Spleen (tissue), 11 donors: ENCODE data around the gene CENPT. TPM values are rescaled to one million over a fixed set of nuclear protein-coding genes. Genes with fewer than 3 reads are reported as not detected.
A peak's percentile ranks its signal among the peaks of the same experiment; 100 is the strongest.

ENCODE experiments used
- DNase-seq: peaks from one replicate; pipeline ENCODE4 v3.0.0-alpha.2; 2020
- H3K27ac ChIP-seq, 8 donors: fragments of 200-600 bp; sonication (generic) in 7 of 8; 1 replicate in 4 of 8; 2 replicates in 4 of 8; pipeline versions ENCODE4 v1.5.0 to v1.8.0; 2016 to 2021; ENCODE audit warnings: inconsistent platforms in 4 of 8, mild to moderate bottlenecking in 4 of 8, moderate library complexity in 1 of 8
- H3K27me3 ChIP-seq, 7 donors: fragments of 200-600 bp; sonication (generic) in 6 of 7; replicated peaks in 1 of 7; 1 replicate in 4 of 7; 2 replicates in 3 of 7; pipeline versions ENCODE4 v1.5.0 to v1.8.0; 2016 to 2021; ENCODE audit warnings: inconsistent platforms in 3 of 7, mild to moderate bottlenecking in 1 of 7
- H3K36me3 ChIP-seq, 6 donors: fragments of 200-600 bp; sonication (generic) in 5 of 6; 1 replicate in 4 of 6; 2 replicates in 2 of 6; pipeline versions ENCODE4 v1.5.0 to v1.8.0; 2016 to 2021; ENCODE audit warnings: inconsistent platforms in 2 of 6
- H3K4me1 ChIP-seq, 6 donors: fragments of 200-600 bp; sonication (generic) in 5 of 6; 1 replicate in 3 of 6; 2 replicates in 3 of 6; pipeline versions ENCODE4 v1.5.0 to v1.8.0; 2016 to 2021; ENCODE audit warnings: inconsistent platforms in 3 of 6
- H3K4me3 ChIP-seq, 8 donors: fragments of 200-600 bp; sonication (generic) in 7 of 8; 1 replicate in 4 of 8; 2 replicates in 4 of 8; pipeline versions ENCODE4 v1.5.0 to v1.8.0; 2016 to 2021; ENCODE audit warnings: inconsistent platforms in 4 of 8, mild to moderate bottlenecking in 4 of 8, moderate library complexity in 2 of 8
- H3K9me3 ChIP-seq, 8 donors: fragments of 200-600 bp; sonication (generic) in 7 of 8; 1 replicate in 4 of 8; 2 replicates in 4 of 8; pipeline versions ENCODE4 v1.5.0 to v1.8.0; 2016 to 2021; ENCODE audit warnings: inconsistent platforms in 4 of 8
- POLR2A ChIP-seq, 3 donors: fragments of 450-650 bp; IDR thresholded peaks; one replicate each; pipeline ENCODE4 v1.5.1; 2017; ENCODE audit warnings: antibody characterized with exemption in 3 of 3, mild to moderate bottlenecking in 1 of 3
- POLR2AphosphoS5 ChIP-seq, 3 donors: sonication (generic); formaldehyde crosslinking; IDR thresholded peaks; one replicate each; pipeline ENCODE4 v1.5.1; 2017; ENCODE audit warnings: antibody characterized with exemption in 3 of 3
- WGBS, 5 donors: extraction: QIAGEN DNeasy Blood & Tissue Kit in 3 of 5; methylation state at CpG; one replicate each; pipeline versions ENCODE4 v1.1.5 to v1.1.7; 2013 to 2018; 5-methylcytosine and 5-hydroxymethylcytosine counted together
- intact Hi-C: fragments of 100-400 bp; cut with DNase I; formaldehyde crosslinking; loops from one replicate; pipeline ENCODE4 v1.15.0; 2023; ENCODE audit warnings: low total_unique reads
- polyA plus RNA-seq, 3 donors: library from polyadenylated mRNA; stranded (reverse); fragments of 200-250 nt; gene quantifications; one replicate each; pipeline ENCODE4 v1.2.1, GENCODE V29; 2013
- small RNA-seq, 4 donors: library from RNA; depleted of rRNA; stranded (forward); fragments of <200 nt; gene quantifications; one replicate each; pipeline ENCODE3, GENCODE V24; 2016
- total RNA-seq, 7 donors: library from RNA; depleted of rRNA in 3 of 7; stranded (reverse); fragments of >200 nt in 3 of 7; fragmentation: NEBNext Ultra II Directional in 4 of 7; extraction: Animal tissue kit (Norgen Biotek cat#: 25700) in 4 of 7; gene quantifications; one replicate each; pipeline versions ENCODE4 v1.1.0 to v1.2.1, GENCODE V29; 2016 to 2021
- TF ChIP-seq, protein P1 (sequence below), 11 experiments: fragments of 200-600 bp in 7 of 11; fragments of 450-650 bp in 4 of 11; sonication (generic) in 4 of 11; IDR thresholded peaks in 8 of 11; conservative IDR thresholded peaks in 3 of 11; 1 replicate in 7 of 11; 2 replicates in 4 of 11; pipeline versions ENCODE4 v1.4.0 to v1.8.0; 2016 to 2021; ENCODE audit warnings: antibody characterized with exemption in 11 of 11, inconsistent platforms in 4 of 11, mild to moderate bottlenecking in 1 of 11
- donor health status: healthy with polysubstance abuse.
- donor health status: DM: no; HTN: no; CAD: no; lungs with moderate emphysema.
- donor health status: DM: no; HTN: no; CAD: no.
- donor health status: Bipolar disorder and iron deficiency.
- donor health status: healthy.
- donor health status: DM: no; HTN: no; CAD: no.
- donor health status: DM: yes; HTN: yes; CAD: no.

The CENPT gene
- total and polyA plus RNA-seq, 10 donors = 43.2 to 101 (median 53.4) TPM

DNA sequence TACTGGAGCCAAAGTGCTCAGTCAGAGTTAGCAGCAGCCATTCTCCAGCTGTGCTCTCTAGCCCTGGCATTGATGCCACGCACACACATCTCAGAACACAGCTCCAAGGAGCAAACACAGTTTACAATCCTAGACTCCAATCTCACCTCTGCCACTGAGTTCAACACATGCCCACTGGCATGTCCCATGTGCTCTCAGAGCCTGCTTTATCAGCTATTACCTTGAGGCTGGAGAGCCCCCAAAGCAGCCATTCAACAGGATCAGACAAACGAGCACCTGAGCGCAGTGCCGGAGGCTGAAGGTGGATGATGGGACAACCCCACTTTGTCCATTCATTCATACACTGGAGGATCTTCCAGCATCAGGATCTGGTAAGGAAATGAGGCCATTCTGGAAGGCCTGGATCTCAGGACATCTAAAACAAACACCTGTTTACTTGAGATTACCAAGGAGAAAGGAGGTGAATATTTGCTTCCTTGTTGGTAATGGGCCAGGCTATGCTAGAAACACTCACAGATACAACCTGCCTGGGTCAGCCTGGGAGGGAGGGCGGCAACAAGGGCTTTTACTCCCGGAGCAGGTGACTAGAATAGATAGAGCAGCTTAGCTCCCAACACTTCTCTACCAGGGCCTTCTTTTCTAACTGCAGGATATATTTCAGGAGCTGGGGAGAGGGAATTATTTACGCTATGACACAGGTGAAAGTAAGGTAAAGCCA is 66.5 kb downstream of the CENPT start:
- DNase-seq = no peak
- Histone ChIP-seq H3K4me3 (no peak overlapping the region), H3K36me3 (peaks cover 0 to 41% (median 0%) of the 10 kb centered on the region in 6 donors), H3K9me3 (no peaks in the 10 kb centered on the region), H3K27me3 (no peaks in the 10 kb centered on the region), H3K4me1 (peaks cover 3 to 48% (median 17%) of the 10 kb centered on the region in 6 donors), H3K27ac (peak overlapping the region in 3 of 8 donors; percentile 6 to 12 (median 12))
- TF ChIP-seq, protein P1, sequence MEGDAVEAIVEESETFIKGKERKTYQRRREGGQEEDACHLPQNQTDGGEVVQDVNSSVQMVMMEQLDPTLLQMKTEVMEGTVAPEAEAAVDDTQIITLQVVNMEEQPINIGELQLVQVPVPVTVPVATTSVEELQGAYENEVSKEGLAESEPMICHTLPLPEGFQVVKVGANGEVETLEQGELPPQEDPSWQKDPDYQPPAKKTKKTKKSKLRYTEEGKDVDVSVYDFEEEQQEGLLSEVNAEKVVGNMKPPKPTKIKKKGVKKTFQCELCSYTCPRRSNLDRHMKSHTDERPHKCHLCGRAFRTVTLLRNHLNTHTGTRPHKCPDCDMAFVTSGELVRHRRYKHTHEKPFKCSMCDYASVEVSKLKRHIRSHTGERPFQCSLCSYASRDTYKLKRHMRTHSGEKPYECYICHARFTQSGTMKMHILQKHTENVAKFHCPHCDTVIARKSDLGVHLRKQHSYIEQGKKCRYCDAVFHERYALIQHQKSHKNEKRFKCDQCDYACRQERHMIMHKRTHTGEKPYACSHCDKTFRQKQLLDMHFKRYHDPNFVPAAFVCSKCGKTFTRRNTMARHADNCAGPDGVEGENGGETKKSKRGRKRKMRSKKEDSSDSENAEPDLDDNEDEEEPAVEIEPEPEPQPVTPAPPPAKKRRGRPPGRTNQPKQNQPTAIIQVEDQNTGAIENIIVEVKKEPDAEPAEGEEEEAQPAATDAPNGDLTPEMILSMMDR (IDR thresholded peaks at IDR 0.05 in 8 of 11, conservative IDR thresholded peaks at IDR 0.05 in 3 of 11) = no peak
- TF ChIP-seq POLR2AphosphoS5 (IDR thresholded peaks at IDR 0.05) = no peak
- no peak for TF ChIP-seq POLR2A (IDR thresholded peaks at IDR 0.05)
- intact Hi-C loops = no loop called here
- WGBS, 5 donors = 89 to 93% (median 92%) methylated on average over 7 of the region's 7 CpGs

DNA sequence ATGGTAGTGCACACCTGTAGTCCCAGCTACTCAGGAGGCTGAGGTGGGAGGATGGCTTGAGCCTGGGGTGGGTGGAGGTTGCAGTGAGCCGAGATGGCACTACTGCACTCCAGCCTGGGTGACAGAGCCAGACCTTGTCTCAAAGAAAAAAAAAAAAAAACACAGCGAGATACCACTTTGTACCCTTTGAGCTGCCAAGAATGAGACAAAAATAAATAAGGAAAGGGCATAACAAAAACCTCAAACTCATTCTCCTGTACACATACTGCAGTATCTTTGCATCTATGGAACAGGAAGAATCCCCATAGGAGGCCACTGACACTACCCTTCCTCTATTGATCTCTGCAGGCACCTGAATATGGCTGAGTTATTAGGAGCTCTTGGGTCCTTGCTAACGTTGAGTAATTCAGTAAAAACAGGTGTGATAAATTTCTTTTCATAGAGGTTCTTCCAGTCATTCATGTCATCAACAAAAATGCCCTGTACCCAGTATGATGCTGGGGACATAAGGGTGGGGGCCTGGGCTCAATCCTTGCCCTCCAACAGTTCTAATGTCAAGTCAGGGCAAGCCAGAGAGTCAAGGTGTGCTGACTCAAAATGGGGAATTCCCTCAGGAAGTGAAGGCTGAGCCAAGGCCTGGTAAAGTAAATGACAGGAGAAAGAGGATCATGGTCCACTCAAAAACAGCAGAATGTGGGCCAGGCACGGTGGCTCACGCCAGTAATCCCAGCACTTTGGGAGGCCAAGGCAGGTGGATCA is 68.1 kb downstream of the CENPT start:
- peaks cover 0 to 31% (median 0%) of the 10 kb centered on the region in 6 donors for H3K36me3 ChIP-seq
- H3K27me3 ChIP-seq = no peaks in the 10 kb centered on the region
- DNase-seq = no peak
- no peak overlapping the region for H3K4me3 ChIP-seq
- H3K9me3 ChIP-seq = no peaks in the 10 kb centered on the region
- no peak overlapping the region for H3K27ac ChIP-seq
- TF ChIP-seq POLR2A (IDR thresholded peaks at IDR 0.05) = no peak
- TF ChIP-seq, protein P1 (IDR thresholded peaks at IDR 0.05 in 8 of 11, conservative IDR thresholded peaks at IDR 0.05 in 3 of 11) = no peak
- TF ChIP-seq POLR2AphosphoS5 (IDR thresholded peaks at IDR 0.05) = no peak
- peaks cover 3 to 46% (median 19%) of the 10 kb centered on the region in 6 donors for H3K4me1 ChIP-seq
- intact Hi-C loops = no loop called here
- WGBS, 5 donors = 75 to 85% (median 81%) methylated on average over 5 of the region's 5 CpGs

Small RNA genes lying within 50 kb of the gene (small RNA-seq; reads per million reads assigned to genes)
- gene AC040162.2 (0 reads per million in 4 donors), gene NRN1L (0 reads per million in 4 donors)

Other genes with a start within 250 kb of the CENPT start
- gene CARMIL2, start 202.5 kb downstream of the CENPT start, total RNA-seq = 10 to 100 TPM; 30.0 to 66.7 (median 50.6) TPM
- gene CARMIL2, start 202.5 kb downstream of the CENPT start, polyA plus RNA-seq = 10 to 100 TPM; 48.1 to 92.3 (median 80.1) TPM
- 10 to 100 TPM; 18.1 to 31.7 (median 24.4) TPM for gene ACD, start 187.4 kb downstream of the CENPT start, total RNA-seq
- gene ACD, start 187.4 kb downstream of the CENPT start, polyA plus RNA-seq = 10 to 100 TPM; 16.9 to 25.2 (median 18.1) TPM
- 10 to 100 TPM in 1 of 7 donors, 1 to 10 TPM in 6; 3.3 to 13.8 (median 5.5) TPM for gene PARD6A, start 186.7 kb downstream of the CENPT start, total RNA-seq
- 10 to 100 TPM in 1 of 3 donors, 1 to 10 TPM in 2; 5.4 to 10.2 (median 8.2) TPM for gene PARD6A, start 186.7 kb downstream of the CENPT start, polyA plus RNA-seq
- 10 to 100 TPM in 5 of 7 donors, 1 to 10 TPM in 2; 9.2 to 18.4 (median 11.4) TPM for gene ENKD1, start 180.9 kb downstream of the CENPT start, total RNA-seq
- 10 to 100 TPM; 13.0 to 21.6 (median 18.7) TPM for gene ENKD1, start 180.9 kb downstream of the CENPT start, polyA plus RNA-seq
- gene C16orf86, start 180.9 kb downstream of the CENPT start, total RNA-seq = 10 to 100 TPM in 2 of 7 donors, 1 to 10 TPM in 5; 5.2 to 17.3 (median 7.9) TPM
- 10 to 100 TPM in 2 of 3 donors, 1 to 10 TPM in 1; 8.9 to 11.1 (median 11.0) TPM for gene C16orf86, start 180.9 kb downstream of the CENPT start, polyA plus RNA-seq
- gene GFOD2, start 128.4 kb downstream of the CENPT start, total RNA-seq = 10 to 100 TPM; 34.6 to 45.6 (median 41.1) TPM
- 10 to 100 TPM; 10.4 to 21.4 (median 11.6) TPM for gene GFOD2, start 128.4 kb downstream of the CENPT start, polyA plus RNA-seq
- 10 to 100 TPM; 19.7 to 38.6 (median 25.9) TPM for gene RANBP10, start 41.1 kb downstream of the CENPT start, total RNA-seq
- 10 to 100 TPM in 1 of 3 donors, 1 to 10 TPM in 2; 6.6 to 10.7 (median 8.1) TPM for gene RANBP10, start 41.1 kb downstream of the CENPT start, polyA plus RNA-seq
- gene TSNAXIP1, start 40.8 kb downstream of the CENPT start, total RNA-seq = 1 to 10 TPM in 1 of 7 donors, under 1 TPM in 6; 0.44 to 2.7 (median 0.80) TPM
- 1 to 10 TPM; 1.0 to 2.3 (median 1.9) TPM for gene TSNAXIP1, start 40.8 kb downstream of the CENPT start, polyA plus RNA-seq
- 10 to 100 TPM; 23.5 to 80.7 (median 35.7) TPM for gene THAP11, start 5.4 kb downstream of the CENPT start, total RNA-seq
- gene THAP11, start 5.4 kb downstream of the CENPT start, polyA plus RNA-seq = 10 to 100 TPM; 19.9 to 31.7 (median 24.3) TPM
- 10 to 100 TPM; 38.8 to 64.3 (median 48.6) TPM for gene NUTF2, start 760 bp downstream of the CENPT start, total RNA-seq
- 100 to 1,000 TPM in 1 of 3 donors, 10 to 100 TPM in 2; 92.3 to 116 (median 97.0) TPM for gene NUTF2, start 760 bp downstream of the CENPT start, polyA plus RNA-seq
- 10 to 100 TPM; 51.7 to 71.3 (median 63.2) TPM for gene EDC4, start 25.4 kb upstream of the CENPT start, total RNA-seq
- gene EDC4, start 25.4 kb upstream of the CENPT start, polyA plus RNA-seq = 10 to 100 TPM; 27.6 to 45.0 (median 39.6) TPM
- gene NRN1L, start 37.2 kb upstream of the CENPT start, total RNA-seq = 1 to 10 TPM in 3 of 7 donors, under 1 TPM in 2, not detected in 2; 0.60 to 6.2 (median 1.2) TPM
- gene NRN1L, start 37.2 kb upstream of the CENPT start, polyA plus RNA-seq = 1 to 10 TPM; 2.5 to 4.4 (median 3.4) TPM
- 10 to 100 TPM; 13.0 to 31.3 (median 26.0) TPM for gene PSKH1, start 45.6 kb upstream of the CENPT start, total RNA-seq
- 10 to 100 TPM in 1 of 3 donors, 1 to 10 TPM in 2; 5.0 to 16.2 (median 6.8) TPM for gene PSKH1, start 45.6 kb upstream of the CENPT start, polyA plus RNA-seq
- 1 to 10 TPM; 2.0 to 8.5 (median 4.6) TPM for gene CTRL, start 84.2 kb upstream of the CENPT start, total RNA-seq
- gene CTRL, start 84.2 kb upstream of the CENPT start, polyA plus RNA-seq = 10 to 100 TPM in 1 of 3 donors, 1 to 10 TPM in 2; 2.7 to 10.3 (median 4.8) TPM
- gene PSMB10, start 89.2 kb upstream of the CENPT start, total RNA-seq = 100 to 1,000 TPM in 6 of 7 donors, 10 to 100 TPM in 1; 80.3 to 152 (median 128) TPM
- gene PSMB10, start 89.2 kb upstream of the CENPT start, polyA plus RNA-seq = 100 to 1,000 TPM; 207 to 236 (median 236) TPM
- gene LCAT, start 96.4 kb upstream of the CENPT start, total RNA-seq = 10 to 100 TPM in 5 of 7 donors, 1 to 10 TPM in 2; 5.2 to 28.5 (median 13.7) TPM
- 10 to 100 TPM in 2 of 3 donors, 1 to 10 TPM in 1; 8.5 to 51.6 (median 40.2) TPM for gene LCAT, start 96.4 kb upstream of the CENPT start, polyA plus RNA-seq
- 10 to 100 TPM; 23.1 to 68.5 (median 38.6) TPM for gene SLC12A4, start 120.9 kb upstream of the CENPT start, total RNA-seq
- 10 to 100 TPM in 1 of 3 donors, 1 to 10 TPM in 2; 4.6 to 27.4 (median 8.9) TPM for gene SLC12A4, start 120.9 kb upstream of the CENPT start, polyA plus RNA-seq
- gene DPEP3, start 132.8 kb upstream of the CENPT start, total RNA-seq = 1 to 10 TPM in 4 of 7 donors, under 1 TPM in 3; 0.57 to 2.2 (median 1.4) TPM
- under 1 TPM; 0.26 to 0.49 (median 0.43) TPM for gene DPEP3, start 132.8 kb upstream of the CENPT start, polyA plus RNA-seq
- gene DPEP2, start 151.8 kb upstream of the CENPT start, total RNA-seq = 10 to 100 TPM; 18.6 to 79.6 (median 30.4) TPM
- gene DPEP2, start 151.8 kb upstream of the CENPT start, polyA plus RNA-seq = 10 to 100 TPM; 21.7 to 31.0 (median 24.7) TPM
- gene DPEP2NB, start 168.2 kb upstream of the CENPT start, total RNA-seq = not detected
- gene DPEP2NB, start 168.2 kb upstream of the CENPT start, polyA plus RNA-seq = not detected
- 10 to 100 TPM in 5 of 7 donors, 1 to 10 TPM in 2; 8.6 to 12.7 (median 10.3) TPM for gene DDX28, start 175.5 kb upstream of the CENPT start, total RNA-seq
- gene DDX28, start 175.5 kb upstream of the CENPT start, polyA plus RNA-seq = 10 to 100 TPM; 15.8 to 19.0 (median 17.6) TPM
- gene DUS2, start 175.6 kb upstream of the CENPT start, total RNA-seq = 10 to 100 TPM; 22.3 to 31.7 (median 27.6) TPM
- 10 to 100 TPM; 17.4 to 28.8 (median 25.2) TPM for gene DUS2, start 175.6 kb upstream of the CENPT start, polyA plus RNA-seq
- 10 to 100 TPM; 64.4 to 89.7 (median 68.5) TPM for gene NFATC3, start 237.7 kb upstream of the CENPT start, total RNA-seq
- 10 to 100 TPM; 12.4 to 13.1 (median 12.7) TPM for gene NFATC3, start 237.7 kb upstream of the CENPT start, polyA plus RNA-seq